ENCODE data around the gene ZNRF4.

ZNRF4 gene

GRCh38 chr19:5494773-5495172, 39.6 kb downstream of the ZNRF4 start:
- no peaks in the 10 kb centered on the region for H3K27me3 ChIP-seq (ENCODE audit: insufficient read depth, low read length, poor library complexity, severe bottlenecking)
- no peak for TF ChIP-seq CTCF (conservative IDR thresholded peaks at IDR 0.05; ENCODE audit: low read length)
- TF ChIP-seq EZH2phosphoT487 (IDR thresholded peaks at IDR 0.05; ENCODE audit: borderline replicate concordance) = no peak
- H3K4me2 ChIP-seq (ENCODE audit: low read depth, low read length, poor library complexity, severe bottlenecking) = no peak overlapping the region
- no peaks in the 10 kb centered on the region for H4K20me1 ChIP-seq (ENCODE audit: insufficient read depth, low read length, poor library complexity, severe bottlenecking)
- H3K79me2 ChIP-seq (ENCODE audit: insufficient read depth, low read length) = no peaks in the 10 kb centered on the region
- H3K4me1 ChIP-seq (ENCODE audit: insufficient read depth, low read length, poor library complexity, severe bottlenecking) = no peaks in the 10 kb centered on the region
- no peak overlapping the region for H3K4me3 ChIP-seq (ENCODE audit: low read length, poor library complexity, severe bottlenecking)
- no peak overlapping the region for H3K9ac ChIP-seq (ENCODE audit: low read depth, low read length, poor library complexity, severe bottlenecking)
- H3K9me2 ChIP-seq (replicated peaks; ENCODE audit: low read depth, low read length) = no peaks in the 10 kb centered on the region
- H2AFZ ChIP-seq (ENCODE audit: low read length) = no peak overlapping the region
- no peaks in the 10 kb centered on the region for H3K9me3 ChIP-seq (ENCODE audit: insufficient read depth, low read depth, low read length)
- no peaks in the 10 kb centered on the region for H3F3A ChIP-seq (ENCODE audit: low read depth)
- H3K36me3 ChIP-seq (ENCODE audit: insufficient read depth, low read length) = no peaks in the 10 kb centered on the region

GRCh38 chr19:5495792-5496191, 40.6 kb downstream of the ZNRF4 start:
- TF ChIP-seq CTCF (conservative IDR thresholded peaks at IDR 0.05; ENCODE audit: low read length) (no peak), EZH2phosphoT487 (IDR thresholded peaks at IDR 0.05; ENCODE audit: borderline replicate concordance) (no peak)
- no peak overlapping the region for H3K4me2 ChIP-seq (ENCODE audit: low read depth, low read length, poor library complexity, severe bottlenecking)
- H3K9ac ChIP-seq (ENCODE audit: low read depth, low read length, poor library complexity, severe bottlenecking) = no peak overlapping the region
- H3K36me3 ChIP-seq (ENCODE audit: insufficient read depth, low read length) = no peaks in the 10 kb centered on the region
- H3K27me3 ChIP-seq (ENCODE audit: insufficient read depth, low read length, poor library complexity, severe bottlenecking) = no peaks in the 10 kb centered on the region
- no peak overlapping the region for H3K4me3 ChIP-seq (ENCODE audit: low read length, poor library complexity, severe bottlenecking)
- H4K20me1 ChIP-seq (ENCODE audit: insufficient read depth, low read length, poor library complexity, severe bottlenecking) = no peaks in the 10 kb centered on the region
- H3F3A ChIP-seq (ENCODE audit: low read depth) = no peaks in the 10 kb centered on the region
- H3K4me1 ChIP-seq (ENCODE audit: insufficient read depth, low read length, poor library complexity, severe bottlenecking) = no peaks in the 10 kb centered on the region
- no peaks in the 10 kb centered on the region for H3K79me2 ChIP-seq (ENCODE audit: insufficient read depth, low read length)
- H3K9me3 ChIP-seq (ENCODE audit: insufficient read depth, low read depth, low read length) = no peaks in the 10 kb centered on the region; the same call in 1 of the 2 replicates
- H3K9me2 ChIP-seq (replicated peaks; ENCODE audit: low read depth, low read length) = no peaks in the 10 kb centered on the region
- H2AFZ ChIP-seq (ENCODE audit: low read length) = no peak overlapping the region

- Histone ChIP-seq H3K79me2 (ENCODE audit: insufficient read depth, low read length) (no peaks in the 10 kb centered on the region), H3K4me2 (ENCODE audit: low read depth, low read length, poor library complexity, severe bottlenecking) (no peak overlapping the region), H3K36me3 (ENCODE audit: insufficient read depth, low read length) (no peaks in the 10 kb centered on the region), H3K4me1 (ENCODE audit: insufficient read depth, low read length, poor library complexity, severe bottlenecking) (no peaks in the 10 kb centered on the region), H3F3A (ENCODE audit: low read depth) (no peaks in the 10 kb centered on the region), H3K27me3 (ENCODE audit: insufficient read depth, low read length, poor library complexity, severe bottlenecking) (no peaks in the 10 kb centered on the region), H3K9ac (ENCODE audit: low read depth, low read length, poor library complexity, severe bottlenecking) (no peak overlapping the region), H3K9me2 (replicated peaks; ENCODE audit: low read depth, low read length) (no peaks in the 10 kb centered on the region), H3K9me3 (ENCODE audit: insufficient read depth, low read depth, low read length) (no peaks in the 10 kb centered on the region; the same call in 1 of the 2 replicates), H4K20me1 (ENCODE audit: insufficient read depth, low read length, poor library complexity, severe bottlenecking) (no peaks in the 10 kb centered on the region), H3K4me3 (ENCODE audit: low read length, poor library complexity, severe bottlenecking) (no peak overlapping the region), H2AFZ (ENCODE audit: low read length) (no peak overlapping the region)
- no peak for TF ChIP-seq EZH2phosphoT487 (IDR thresholded peaks at IDR 0.05; ENCODE audit: borderline replicate concordance)
- TF ChIP-seq CTCF (conservative IDR thresholded peaks at IDR 0.05; ENCODE audit: low read length) = no peak
Observed at GRCh38 chr19:5497297-5497696, 42.1 kb downstream of the ZNRF4 start.
